Caco-2 (cell line): ENCODE measurements around the gene UNC80. TPM values are rescaled to one million over a fixed set of nuclear protein-coding genes. Genes with fewer than 3 reads are reported as not detected.

Experiments
- BruUV-seq: library from RNA; stranded (reverse); fragments of 400-500 nt; replicated peaks from 2 replicates; lab custom pipeline; 2021; lab: Mats Ljungman, UMichigan
- CTCF ChIA-PET: fragments of 300-600 bp; sonication (Branson Sonifier 250); formaldehyde crosslinking; loops from one replicate; lab custom pipeline; 2022; ENCODE audit warnings: antibody characterized with exemption; lab: Charles Lee
- POLR2A ChIA-PET: fragments of 300-600 bp; sonication (Branson Sonifier 250); formaldehyde crosslinking; loops from one replicate; lab custom pipeline; 2022; ENCODE audit warnings: antibody characterized with exemption; lab: Charles Lee
- DNase-seq, 2 experiments: peaks; one replicate each; pipeline versions ENCODE4 v3.0.0 to v3.0.0-alpha.2; 2020 to 2022
- H3K27me3 ChIP-seq: replicated peaks from 2 replicates; pipeline ENCODE4 v1.6.0; 2011; ENCODE audit warnings: low read length; ENCODE audit not compliant: control insufficient read depth, insufficient read depth
- H3K36me3 ChIP-seq: 2 replicates; pipeline ENCODE4 v1.5.1; 2011; ENCODE audit warnings: low read length; ENCODE audit not compliant: control insufficient read depth, insufficient read depth
- H3K4me1 ChIP-seq: fragments of 250-450 bp; sonication (Bioruptor Pico); 2 replicates; pipeline ENCODE4 v1.5.1; 2020; ENCODE audit warnings: mild to moderate bottlenecking
- H3K4me3 ChIP-seq: 2 replicates; pipeline ENCODE4 v1.5.1; 2011; ENCODE audit warnings: low read depth, mild to moderate bottlenecking, control low read depth, low read length
- H3K9me3 ChIP-seq: fragments of 250-450 bp; sonication (Bioruptor Pico); 2 replicates; pipeline ENCODE4 v1.5.1; 2020; ENCODE audit warnings: mild to moderate bottlenecking, moderate library complexity
- H3K27ac Mint-ChIP-seq: one replicate; pipeline ENCODE4 v1.8.0; 2022; ENCODE audit warnings: mixed read lengths; ENCODE audit not compliant: unreplicated experiment
- H3K27me3 Mint-ChIP-seq: one replicate; pipeline ENCODE4 v1.8.0; 2022; ENCODE audit warnings: mixed read lengths; ENCODE audit not compliant: insufficient read depth, unreplicated experiment
- H3K36me3 Mint-ChIP-seq: one replicate; pipeline ENCODE4 v1.8.0; 2022; ENCODE audit warnings: mild to moderate bottlenecking, mixed read lengths; ENCODE audit not compliant: insufficient read depth, unreplicated experiment
- H3K4me1 Mint-ChIP-seq: one replicate; pipeline ENCODE4 v1.8.0; 2022; ENCODE audit warnings: low read depth, mixed read lengths; ENCODE audit not compliant: unreplicated experiment
- H3K4me3 Mint-ChIP-seq: one replicate; pipeline ENCODE4 v1.8.0; 2022; ENCODE audit warnings: mild to moderate bottlenecking, moderate library complexity, mixed read lengths; ENCODE audit not compliant: unreplicated experiment
- H3K9me3 Mint-ChIP-seq: one replicate; pipeline ENCODE4 v1.8.0; 2022; ENCODE audit warnings: mixed read lengths; ENCODE audit not compliant: unreplicated experiment
- intact Hi-C: fragments of 100-400 bp; cut with micrococcal nuclease; formaldehyde crosslinking; loops from one replicate; pipeline ENCODE4 v1.10.0; 2022; ENCODE audit not compliant: unreplicated experiment
- total RNA-seq: library from RNA; stranded (reverse); gene quantifications from 2 replicates; pipeline ENCODE4 v1.2.3, GENCODE V29; 2022
- TF ChIP-seq, protein P1 (sequence below), 2 experiments: fragments of 200-600 bp in 1 of 2; IDR thresholded peaks; 1 replicate in 1 of 2; 2 replicates in 1 of 2; pipeline versions ENCODE4 v1.5.1 to v1.8.0; 2011 to 2022; ENCODE audit warnings: antibody characterized with exemption in 1 of 2, control low read depth in 1 of 2, inconsistent platforms in 1 of 2, low read depth in 1 of 2, low read length in 1 of 2, mild to moderate bottlenecking in 1 of 2, moderate library complexity in 1 of 2; ENCODE audit not compliant: insufficient read depth in 1 of 2, severe bottlenecking in 1 of 2, unreplicated experiment in 1 of 2

UNC80 gene
- total RNA-seq, 1 experiment from 2014 or later: not detected

GRCh38 chr2:209767316-209767715 is 4.3 kb upstream of the UNC80 start:
- peaks cover 3% of the 10 kb centered on the region for H3K27me3 Mint-ChIP-seq

DNA sequence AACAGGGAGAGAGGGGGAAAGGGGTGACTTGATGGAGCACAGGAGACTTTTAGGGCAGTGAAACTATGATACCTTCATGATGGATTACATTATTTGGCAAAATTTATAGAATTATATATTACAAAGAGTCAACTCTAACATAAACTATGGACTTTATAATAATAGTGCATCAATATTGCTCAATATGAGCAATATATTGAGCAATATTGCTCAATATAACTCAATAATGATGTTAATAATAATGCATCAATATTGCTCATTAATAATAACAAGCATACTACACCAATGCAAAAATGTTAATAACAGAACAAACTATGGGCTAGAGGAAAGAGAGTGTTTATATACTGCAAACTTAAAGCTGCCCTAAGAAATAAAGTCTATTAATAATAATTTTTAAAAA is 3.1 kb upstream of the UNC80 start:
- CTCF ChIA-PET: no interaction called here

More at GRCh38 chr2:209767316-209767715, 4.3 kb upstream of the UNC80 start:
- Mint-ChIP-seq H3K4me3 (no peak overlapping the region), H3K36me3 (no peaks in the 10 kb centered on the region), H3K27ac (no peak overlapping the region), H3K9me3 (no peaks in the 10 kb centered on the region), H3K4me1 (no peaks in the 10 kb centered on the region)
- no peaks in the 10 kb centered on the region for H3K9me3 ChIP-seq
- no peaks in the 10 kb centered on the region for H3K27me3 ChIP-seq
- no peaks in the 10 kb centered on the region for H3K36me3 ChIP-seq
- no TSS peak for BruUV-seq
- POLR2A ChIA-PET: no interaction called here
- DNase-seq: no peak
- intact Hi-C loops: no loop called here
- no peak overlapping the region for H3K4me3 ChIP-seq
- CTCF ChIA-PET: no interaction called here
- TF ChIP-seq, protein P1, sequence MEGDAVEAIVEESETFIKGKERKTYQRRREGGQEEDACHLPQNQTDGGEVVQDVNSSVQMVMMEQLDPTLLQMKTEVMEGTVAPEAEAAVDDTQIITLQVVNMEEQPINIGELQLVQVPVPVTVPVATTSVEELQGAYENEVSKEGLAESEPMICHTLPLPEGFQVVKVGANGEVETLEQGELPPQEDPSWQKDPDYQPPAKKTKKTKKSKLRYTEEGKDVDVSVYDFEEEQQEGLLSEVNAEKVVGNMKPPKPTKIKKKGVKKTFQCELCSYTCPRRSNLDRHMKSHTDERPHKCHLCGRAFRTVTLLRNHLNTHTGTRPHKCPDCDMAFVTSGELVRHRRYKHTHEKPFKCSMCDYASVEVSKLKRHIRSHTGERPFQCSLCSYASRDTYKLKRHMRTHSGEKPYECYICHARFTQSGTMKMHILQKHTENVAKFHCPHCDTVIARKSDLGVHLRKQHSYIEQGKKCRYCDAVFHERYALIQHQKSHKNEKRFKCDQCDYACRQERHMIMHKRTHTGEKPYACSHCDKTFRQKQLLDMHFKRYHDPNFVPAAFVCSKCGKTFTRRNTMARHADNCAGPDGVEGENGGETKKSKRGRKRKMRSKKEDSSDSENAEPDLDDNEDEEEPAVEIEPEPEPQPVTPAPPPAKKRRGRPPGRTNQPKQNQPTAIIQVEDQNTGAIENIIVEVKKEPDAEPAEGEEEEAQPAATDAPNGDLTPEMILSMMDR (IDR thresholded peaks at IDR 0.05; ENCODE audit: insufficient read depth in 1 of 2, low read depth in 1 of 2, low read length in 1 of 2, severe bottlenecking in 1 of 2, unreplicated experiment in 1 of 2): no peak
- H3K4me1 ChIP-seq: no peaks in the 10 kb centered on the region

DNA sequence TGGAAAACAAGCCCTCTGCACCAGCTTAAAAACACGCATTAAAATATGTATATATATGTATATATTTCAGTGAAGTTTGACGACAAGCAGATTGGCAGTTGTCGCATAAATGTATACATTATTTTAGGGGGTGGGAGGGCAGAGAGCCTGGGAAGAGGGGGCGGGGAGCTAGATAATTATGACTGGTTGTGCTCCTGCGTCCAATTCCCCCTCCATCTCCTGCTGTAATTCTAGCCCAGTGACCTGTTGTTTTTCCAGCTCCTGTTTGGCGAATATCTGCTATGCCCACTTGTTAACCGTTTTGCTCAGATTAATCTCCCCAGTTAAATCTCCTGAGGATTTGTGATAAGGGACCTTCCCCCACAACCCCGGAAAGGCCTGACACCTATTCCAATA is 656 bp downstream of the UNC80 start:
- H3K4me3 Mint-ChIP-seq: no peak overlapping the region
- no peaks in the 10 kb centered on the region for H3K4me1 Mint-ChIP-seq
- H3K36me3 Mint-ChIP-seq: no peaks in the 10 kb centered on the region
- no peak overlapping the region for H3K27ac Mint-ChIP-seq
- Histone ChIP-seq H3K9me3 (no peaks in the 10 kb centered on the region), H3K4me3 (no peak overlapping the region), H3K27me3 (no peaks in the 10 kb centered on the region), H3K4me1 (no peaks in the 10 kb centered on the region), H3K36me3 (no peaks in the 10 kb centered on the region)
- H3K27me3 Mint-ChIP-seq: peaks cover 6% of the 10 kb centered on the region
- DNase-seq: no peak
- CTCF ChIA-PET: no interaction called here
- BruUV-seq: no TSS peak
- intact Hi-C loops: no loop called here
- H3K9me3 Mint-ChIP-seq: no peaks in the 10 kb centered on the region
- POLR2A ChIA-PET: no interaction called here
- TF ChIP-seq, protein P1 (IDR thresholded peaks at IDR 0.05; ENCODE audit: insufficient read depth in 1 of 2, low read depth in 1 of 2, low read length in 1 of 2, severe bottlenecking in 1 of 2, unreplicated experiment in 1 of 2): no peak

More for the DNA sequence above, 3.1 kb upstream of the UNC80 start:
- H3K27me3 Mint-ChIP-seq: peaks cover 3% of the 10 kb centered on the region
- no peaks in the 10 kb centered on the region for H3K36me3 ChIP-seq
- DNase-seq: no peak
- H3K4me1 ChIP-seq: no peaks in the 10 kb centered on the region
- H3K4me1 Mint-ChIP-seq: no peaks in the 10 kb centered on the region
- H3K9me3 Mint-ChIP-seq: no peaks in the 10 kb centered on the region
- POLR2A ChIA-PET: no interaction called here
- no peaks in the 10 kb centered on the region for H3K27me3 ChIP-seq
- BruUV-seq: no TSS peak
- TF ChIP-seq, protein P1 (IDR thresholded peaks at IDR 0.05; ENCODE audit: insufficient read depth in 1 of 2, low read depth in 1 of 2, low read length in 1 of 2, severe bottlenecking in 1 of 2, unreplicated experiment in 1 of 2): no peak
- H3K4me3 Mint-ChIP-seq: no peak overlapping the region
- no peaks in the 10 kb centered on the region for H3K9me3 ChIP-seq
- H3K27ac Mint-ChIP-seq: no peak overlapping the region
- H3K36me3 Mint-ChIP-seq: no peaks in the 10 kb centered on the region
- H3K4me3 ChIP-seq: no peak overlapping the region
- intact Hi-C loops: no loop called here
